Suprapubic skin (tissue), 4 donors: ENCODE measurements around the gene BNC2. TPM values are rescaled to one million over a fixed set of nuclear protein-coding genes. Genes with fewer than 3 reads are reported as not detected.
"Not testable (repeated sequence)": the region's sequence is repeated elsewhere in the genome, so short reads cannot be mapped to it uniquely, and the experiment has no call there.

Experiments used
- DNase-seq, 2 donors: peaks; one replicate each; pipeline ENCODE4 v3.0.0-alpha.2; 2019; ENCODE audit warnings: low spot score in 2 of 2
- H3K27ac ChIP-seq: fragments of 200-600 bp; sonication (generic); one replicate; pipeline ENCODE4 v1.5.1; 2019
- H3K27me3 ChIP-seq: fragments of 200-600 bp; sonication (generic); one replicate; pipeline ENCODE4 v1.5.1; 2019
- H3K36me3 ChIP-seq: fragments of 200-600 bp; sonication (generic); one replicate; pipeline ENCODE4 v1.5.1; 2019
- H3K4me1 ChIP-seq: fragments of 200-600 bp; sonication (generic); one replicate; pipeline ENCODE4 v1.5.1; 2019
- H3K4me3 ChIP-seq: fragments of 200-600 bp; sonication (generic); one replicate; pipeline ENCODE4 v1.5.1; 2019; ENCODE audit warnings: mild to moderate bottlenecking
- H3K9me3 ChIP-seq: fragments of 200-600 bp; sonication (generic); one replicate; pipeline ENCODE4 v1.5.1; 2019
- EP300 ChIP-seq: sonication (generic); formaldehyde crosslinking; IDR thresholded peaks from one replicate; pipeline ENCODE4 v1.6.1; 2017; ENCODE audit warnings: antibody characterized with exemption
- POLR2A ChIP-seq, 2 donors: fragments of 450-650 bp; IDR thresholded peaks; one replicate each; pipeline ENCODE4 v1.6.1; 2017; ENCODE audit warnings: antibody characterized with exemption in 2 of 2, mild to moderate bottlenecking in 2 of 2, moderate library complexity in 2 of 2
- POLR2AphosphoS5 ChIP-seq, 3 donors: sonication (generic); formaldehyde crosslinking; IDR thresholded peaks; one replicate each; pipeline ENCODE4 v1.6.1; 2017; ENCODE audit warnings: antibody characterized with exemption in 3 of 3
- WGBS: methylation state at CpG from one replicate; pipeline ENCODE4 v1.1.5; 2018; 5-methylcytosine and 5-hydroxymethylcytosine counted together
- total RNA-seq, 4 donors: library from RNA; depleted of rRNA; stranded (reverse); fragments of >200 nt; gene quantifications; one replicate each; pipeline ENCODE4 v1.1.0, GENCODE V29; 2016
- TF ChIP-seq, protein P1 (sequence below), 2 donors: fragments of 200-600 bp in 1 of 2; fragments of 450-650 bp in 1 of 2; sonication (generic) in 1 of 2; IDR thresholded peaks; one replicate each; pipeline ENCODE4 v1.5.1; 2016 to 2019; ENCODE audit warnings: antibody characterized with exemption in 2 of 2, mild to moderate bottlenecking in 1 of 2, moderate library complexity in 1 of 2

BNC2 gene
- total RNA-seq, 4 donors from 2014 or later = 6.5 to 12.3 (median 8.9) TPM

DNA sequence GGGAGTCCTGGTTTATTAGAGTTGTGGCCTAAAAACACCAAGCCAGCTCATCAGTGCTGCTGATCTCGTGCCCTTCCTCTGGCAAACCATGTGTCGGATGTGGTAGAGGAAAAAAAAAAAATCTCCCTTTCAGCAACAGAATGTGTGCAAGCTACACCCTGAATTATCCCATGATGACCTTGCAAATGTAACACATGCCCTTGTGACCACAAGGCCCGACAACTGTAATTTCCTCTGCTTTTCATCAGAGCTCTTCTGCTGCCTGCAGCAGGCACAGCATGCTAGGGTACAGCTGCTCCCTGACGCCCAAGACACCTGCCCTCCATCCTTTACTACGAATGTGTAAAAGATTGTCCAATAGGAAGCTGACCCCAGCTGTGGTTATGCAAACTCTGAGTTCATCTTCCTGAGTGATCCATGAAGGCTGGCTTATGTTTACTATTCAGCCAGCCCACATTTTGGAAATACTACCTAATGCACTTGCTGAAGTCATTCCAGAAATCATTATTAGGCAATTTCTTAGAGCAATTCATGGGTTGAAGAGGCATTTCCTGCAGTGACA is 14.6 kb upstream of the BNC2 start:
- H3K27ac ChIP-seq = no peak overlapping the region
- no peak for DNase-seq
- WGBS = 53% methylated on average over 5 of the region's 5 CpGs
- TF ChIP-seq, protein P1, sequence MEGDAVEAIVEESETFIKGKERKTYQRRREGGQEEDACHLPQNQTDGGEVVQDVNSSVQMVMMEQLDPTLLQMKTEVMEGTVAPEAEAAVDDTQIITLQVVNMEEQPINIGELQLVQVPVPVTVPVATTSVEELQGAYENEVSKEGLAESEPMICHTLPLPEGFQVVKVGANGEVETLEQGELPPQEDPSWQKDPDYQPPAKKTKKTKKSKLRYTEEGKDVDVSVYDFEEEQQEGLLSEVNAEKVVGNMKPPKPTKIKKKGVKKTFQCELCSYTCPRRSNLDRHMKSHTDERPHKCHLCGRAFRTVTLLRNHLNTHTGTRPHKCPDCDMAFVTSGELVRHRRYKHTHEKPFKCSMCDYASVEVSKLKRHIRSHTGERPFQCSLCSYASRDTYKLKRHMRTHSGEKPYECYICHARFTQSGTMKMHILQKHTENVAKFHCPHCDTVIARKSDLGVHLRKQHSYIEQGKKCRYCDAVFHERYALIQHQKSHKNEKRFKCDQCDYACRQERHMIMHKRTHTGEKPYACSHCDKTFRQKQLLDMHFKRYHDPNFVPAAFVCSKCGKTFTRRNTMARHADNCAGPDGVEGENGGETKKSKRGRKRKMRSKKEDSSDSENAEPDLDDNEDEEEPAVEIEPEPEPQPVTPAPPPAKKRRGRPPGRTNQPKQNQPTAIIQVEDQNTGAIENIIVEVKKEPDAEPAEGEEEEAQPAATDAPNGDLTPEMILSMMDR (IDR thresholded peaks at IDR 0.05) = no peak
- TF ChIP-seq EP300 (no peak), POLR2A (IDR thresholded peaks at IDR 0.05) (no peak), POLR2AphosphoS5 (IDR thresholded peaks at IDR 0.05) (no peak)
- no peak overlapping the region for H3K4me3 ChIP-seq
- H3K27me3 ChIP-seq = no peaks in the 10 kb centered on the region
- H3K4me1 ChIP-seq = no peaks in the 10 kb centered on the region
- no peaks in the 10 kb centered on the region for H3K9me3 ChIP-seq
- no peaks in the 10 kb centered on the region for H3K36me3 ChIP-seq

- no peaks in the 10 kb centered on the region for H3K27me3 ChIP-seq
- H3K9me3 ChIP-seq = no peaks in the 10 kb centered on the region
- H3K36me3 ChIP-seq = no peaks in the 10 kb centered on the region
- DNase-seq = no peak
- 83% methylated on average over 3 of the region's 3 CpGs for WGBS
- no peak overlapping the region for H3K4me3 ChIP-seq
- H3K4me1 ChIP-seq = no peaks in the 10 kb centered on the region
- no peak for TF ChIP-seq POLR2AphosphoS5 (IDR thresholded peaks at IDR 0.05)
- no peak for TF ChIP-seq EP300
- TF ChIP-seq, protein P1 (IDR thresholded peaks at IDR 0.05) = no peak
- TF ChIP-seq POLR2A (IDR thresholded peaks at IDR 0.05) = no peak
- H3K27ac ChIP-seq = no peak overlapping the region
These were observed 13.9 kb upstream of the BNC2 start for GRCh38 chr9:16884373-16884772.

DNA sequence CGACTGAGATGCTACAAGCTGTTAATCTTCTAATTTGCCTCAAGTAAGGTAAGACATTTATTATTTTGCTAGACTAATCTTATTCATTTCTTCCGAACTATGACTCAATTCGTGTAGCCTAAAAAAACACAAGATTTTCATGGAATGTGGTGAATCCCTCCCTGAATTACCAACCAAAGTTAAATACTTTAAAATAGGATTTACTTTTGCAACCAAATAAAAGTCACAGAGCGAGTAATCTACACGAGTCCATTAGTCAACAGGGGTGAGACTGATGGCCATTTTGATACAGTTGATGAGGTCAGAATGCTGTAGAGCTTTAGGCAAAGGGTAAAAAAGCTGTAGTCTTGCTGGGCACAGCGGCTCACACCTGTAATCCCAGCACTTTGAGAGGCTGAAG is 13.1 kb upstream of the BNC2 start:
- no peak overlapping the region for H3K4me3 ChIP-seq
- 89% methylated on average over 6 of the region's 6 CpGs for WGBS
- no peak for DNase-seq
- no peaks in the 10 kb centered on the region for H3K36me3 ChIP-seq
- H3K27ac ChIP-seq = no peak overlapping the region
- TF ChIP-seq EP300 = no peak
- TF ChIP-seq, protein P1 (IDR thresholded peaks at IDR 0.05) = no peak
- TF ChIP-seq POLR2A (IDR thresholded peaks at IDR 0.05) = no peak
- no peak for TF ChIP-seq POLR2AphosphoS5 (IDR thresholded peaks at IDR 0.05)
- no peaks in the 10 kb centered on the region for H3K4me1 ChIP-seq
- no peaks in the 10 kb centered on the region for H3K9me3 ChIP-seq
- H3K27me3 ChIP-seq = no peaks in the 10 kb centered on the region

DNA sequence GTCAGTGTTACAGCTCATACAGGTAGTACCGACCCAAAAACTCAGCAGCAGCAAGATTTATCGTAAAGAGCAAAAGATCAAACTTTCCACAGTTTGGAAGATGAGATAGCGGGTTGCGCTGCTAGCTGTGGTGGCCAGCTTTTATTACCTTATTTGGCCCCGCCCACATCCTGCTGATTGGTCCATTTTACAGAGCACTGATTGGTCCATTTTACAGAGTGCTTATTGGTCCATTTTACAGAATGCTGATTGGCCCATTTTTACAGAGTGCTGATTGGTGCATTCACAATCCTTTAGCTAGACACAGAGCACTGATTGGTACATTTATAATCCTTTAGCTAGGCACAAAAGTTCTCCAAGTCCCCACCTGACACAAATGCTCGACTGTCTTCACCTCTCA is 12.0 kb upstream of the BNC2 start:
- H3K9me3 ChIP-seq, H3K4me1 ChIP-seq, DNase-seq, H3K27me3 ChIP-seq, H3K4me3 ChIP-seq, H3K27ac ChIP-seq, H3K36me3 ChIP-seq: not testable (repeated sequence)
- 95% methylated on average over 6 of the region's 6 CpGs for WGBS

DNA sequence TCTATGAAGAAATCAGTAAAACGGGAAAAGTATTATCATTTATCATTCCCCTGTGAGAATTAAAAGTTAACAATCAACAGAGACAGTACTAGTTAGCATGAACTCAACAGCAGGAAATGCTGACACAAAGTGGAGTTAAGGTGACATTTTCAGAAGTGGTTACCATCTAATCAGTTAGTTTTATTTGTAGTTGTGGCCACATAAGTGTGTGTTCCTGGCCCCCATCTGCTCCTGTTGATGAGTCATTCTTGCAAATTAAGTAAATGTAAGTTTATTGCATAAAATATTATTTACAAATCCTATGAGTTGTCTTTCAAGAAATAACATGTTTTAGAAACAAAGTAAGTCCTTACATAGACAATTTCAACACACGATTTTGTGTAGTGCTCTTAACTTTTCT is 8.9 kb upstream of the BNC2 start:
- TF ChIP-seq POLR2A (IDR thresholded peaks at IDR 0.05) (no peak), EP300 (no peak), POLR2AphosphoS5 (IDR thresholded peaks at IDR 0.05) (no peak)
- TF ChIP-seq, protein P1 (IDR thresholded peaks at IDR 0.05) = no peak
- no peak for DNase-seq
- H3K4me1 ChIP-seq = no peaks in the 10 kb centered on the region
- H3K9me3 ChIP-seq = no peaks in the 10 kb centered on the region
- 72% methylated on average over 2 of the region's 2 CpGs for WGBS
- H3K4me3 ChIP-seq = no peak overlapping the region
- H3K36me3 ChIP-seq = no peaks in the 10 kb centered on the region
- no peak overlapping the region for H3K27ac ChIP-seq
- no peaks in the 10 kb centered on the region for H3K27me3 ChIP-seq

DNA sequence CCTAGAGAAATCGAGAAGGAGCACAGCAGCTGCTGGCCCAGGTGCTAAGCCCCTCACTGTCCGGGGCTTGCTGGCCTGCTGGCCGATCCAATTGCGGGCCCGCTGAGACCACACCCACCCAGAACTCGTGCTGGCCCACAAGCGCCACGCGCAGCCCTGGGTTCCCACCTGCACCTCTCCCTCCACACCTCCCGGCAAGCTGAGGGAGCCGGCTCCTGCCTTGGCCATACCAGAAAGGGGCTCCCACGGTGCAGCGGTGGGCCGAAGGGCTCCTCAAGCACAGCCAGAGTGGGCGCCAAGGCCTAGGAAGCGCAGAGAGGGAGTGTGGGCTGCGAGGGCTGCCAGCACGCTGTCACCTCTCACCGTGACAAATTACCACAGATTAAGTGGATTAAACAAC is 6.8 kb upstream of the BNC2 start:
- Histone ChIP-seq H3K27ac (no peak overlapping the region), H3K36me3 (no peaks in the 10 kb centered on the region), H3K9me3 (no peaks in the 10 kb centered on the region), H3K4me1 (peaks cover 2% of the 10 kb centered on the region), H3K27me3 (no peaks in the 10 kb centered on the region), H3K4me3 (no peak overlapping the region)
- no peak for DNase-seq
- TF ChIP-seq EP300 = no peak
- TF ChIP-seq POLR2A (IDR thresholded peaks at IDR 0.05) = no peak
- TF ChIP-seq, protein P1 (IDR thresholded peaks at IDR 0.05) = no peak
- no peak for TF ChIP-seq POLR2AphosphoS5 (IDR thresholded peaks at IDR 0.05)
- WGBS = 93% methylated on average over 10 of the region's 19 CpGs
